ENCODE measurements around the gene CDH4.

The CDH4 gene

DNA sequence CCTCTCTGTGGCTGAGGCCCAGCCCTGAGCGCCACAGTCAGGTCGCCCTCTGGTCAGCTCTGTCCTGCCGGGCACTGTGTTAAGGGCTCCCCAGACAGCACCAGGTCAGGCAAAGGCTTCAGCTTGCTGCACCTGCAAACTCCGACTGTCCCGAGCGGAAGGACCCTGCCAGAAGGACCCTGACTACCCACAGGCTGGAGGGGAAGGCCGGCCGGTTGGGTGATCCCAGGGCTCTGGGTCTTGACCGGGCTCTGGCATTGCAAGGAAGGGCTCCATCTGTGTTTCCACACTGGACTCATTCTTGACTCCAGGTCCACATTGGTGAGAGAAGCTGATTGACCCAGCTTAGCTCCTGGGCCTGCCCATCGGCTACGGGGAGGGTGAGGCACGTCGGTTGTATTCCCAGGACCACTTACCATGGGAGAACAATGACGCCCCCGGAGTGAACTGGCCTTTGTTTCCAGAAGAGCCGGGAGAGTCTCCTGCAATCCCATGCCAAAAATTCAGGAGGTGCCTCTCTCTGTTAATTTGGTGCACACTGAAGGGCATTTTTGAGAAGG lies 583.8 kb downstream of the CDH4 start:
- DNase-seq (ENCODE audit: low spot score), result no peak
- TF ChIP-seq, protein P1, sequence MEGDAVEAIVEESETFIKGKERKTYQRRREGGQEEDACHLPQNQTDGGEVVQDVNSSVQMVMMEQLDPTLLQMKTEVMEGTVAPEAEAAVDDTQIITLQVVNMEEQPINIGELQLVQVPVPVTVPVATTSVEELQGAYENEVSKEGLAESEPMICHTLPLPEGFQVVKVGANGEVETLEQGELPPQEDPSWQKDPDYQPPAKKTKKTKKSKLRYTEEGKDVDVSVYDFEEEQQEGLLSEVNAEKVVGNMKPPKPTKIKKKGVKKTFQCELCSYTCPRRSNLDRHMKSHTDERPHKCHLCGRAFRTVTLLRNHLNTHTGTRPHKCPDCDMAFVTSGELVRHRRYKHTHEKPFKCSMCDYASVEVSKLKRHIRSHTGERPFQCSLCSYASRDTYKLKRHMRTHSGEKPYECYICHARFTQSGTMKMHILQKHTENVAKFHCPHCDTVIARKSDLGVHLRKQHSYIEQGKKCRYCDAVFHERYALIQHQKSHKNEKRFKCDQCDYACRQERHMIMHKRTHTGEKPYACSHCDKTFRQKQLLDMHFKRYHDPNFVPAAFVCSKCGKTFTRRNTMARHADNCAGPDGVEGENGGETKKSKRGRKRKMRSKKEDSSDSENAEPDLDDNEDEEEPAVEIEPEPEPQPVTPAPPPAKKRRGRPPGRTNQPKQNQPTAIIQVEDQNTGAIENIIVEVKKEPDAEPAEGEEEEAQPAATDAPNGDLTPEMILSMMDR (IDR thresholded peaks at IDR 0.05; ENCODE audit: borderline replicate concordance, control extremely low read depth, extremely low read depth, insufficient read depth, missing control alignments), result no peak
- in situ Hi-C loops (cut with MboI; ENCODE audit: low sequenced_read_pairs, unreplicated experiment), result no loop called here

DNA sequence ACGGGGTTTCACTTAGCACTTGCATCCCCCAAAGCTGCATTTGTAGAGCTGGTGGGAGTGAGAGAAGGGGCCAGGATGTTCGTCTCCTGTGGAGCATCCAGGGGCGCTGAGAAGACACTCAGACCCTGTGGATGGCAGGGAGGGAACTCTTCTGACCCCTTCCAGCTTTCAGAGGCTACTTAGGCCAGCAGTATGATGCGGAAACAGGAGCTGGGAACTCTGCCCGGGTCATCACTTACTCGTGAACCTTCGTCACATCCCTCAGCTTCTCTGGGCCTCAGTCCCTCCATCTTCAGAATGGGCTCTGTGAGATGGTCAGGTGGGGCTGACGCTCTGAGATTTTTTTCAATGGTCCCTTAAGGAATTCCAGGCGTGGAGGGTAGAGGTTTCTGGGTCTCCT lies 585.1 kb downstream of the CDH4 start:
- TF ChIP-seq, protein P1 (IDR thresholded peaks at IDR 0.05; ENCODE audit: borderline replicate concordance, control extremely low read depth, extremely low read depth, insufficient read depth, missing control alignments), result no peak
- in situ Hi-C loops (cut with MboI; ENCODE audit: low sequenced_read_pairs, unreplicated experiment), result no loop called here
- DNase-seq (ENCODE audit: low spot score), result no peak

DNA sequence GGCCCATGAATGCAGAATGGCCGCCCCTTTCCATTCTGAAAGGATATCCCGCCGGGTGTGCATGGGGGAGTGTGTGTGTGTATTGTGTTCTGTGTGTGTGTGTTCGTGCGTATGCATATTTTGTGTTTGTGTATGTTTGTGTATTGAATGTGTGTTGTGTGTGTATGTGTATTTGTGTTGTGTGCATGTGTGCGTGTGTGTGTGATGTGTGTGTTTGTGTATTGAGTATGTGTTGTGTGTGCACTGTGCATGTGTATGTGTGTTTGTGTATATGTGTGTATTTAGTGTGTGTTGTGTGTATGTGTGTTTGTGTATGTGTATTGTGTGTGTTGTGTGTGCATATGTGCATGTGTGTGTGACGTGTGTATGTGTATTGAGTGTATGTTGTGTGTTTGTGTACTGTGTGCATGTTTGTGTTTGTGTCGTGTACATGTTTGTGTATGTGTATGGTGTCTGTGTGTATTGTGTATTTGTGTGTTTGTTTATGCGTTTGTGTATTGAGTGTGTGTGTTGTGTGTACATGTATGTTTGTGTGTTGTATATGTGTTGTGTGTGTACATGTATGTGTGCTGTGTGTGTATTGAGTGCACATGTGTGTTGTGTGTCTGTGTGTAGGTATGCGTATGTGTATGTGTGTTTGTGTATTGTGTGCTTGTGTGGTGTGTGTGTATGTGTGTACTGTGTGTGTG lies 587.3 kb downstream of the CDH4 start:
- TF ChIP-seq, protein P1 (IDR thresholded peaks at IDR 0.05; ENCODE audit: borderline replicate concordance, control extremely low read depth, extremely low read depth, insufficient read depth, missing control alignments), result no peak
- in situ Hi-C loops (cut with MboI; ENCODE audit: low sequenced_read_pairs, unreplicated experiment), result no loop called here
- no peak for DNase-seq (ENCODE audit: low spot score)

DNA sequence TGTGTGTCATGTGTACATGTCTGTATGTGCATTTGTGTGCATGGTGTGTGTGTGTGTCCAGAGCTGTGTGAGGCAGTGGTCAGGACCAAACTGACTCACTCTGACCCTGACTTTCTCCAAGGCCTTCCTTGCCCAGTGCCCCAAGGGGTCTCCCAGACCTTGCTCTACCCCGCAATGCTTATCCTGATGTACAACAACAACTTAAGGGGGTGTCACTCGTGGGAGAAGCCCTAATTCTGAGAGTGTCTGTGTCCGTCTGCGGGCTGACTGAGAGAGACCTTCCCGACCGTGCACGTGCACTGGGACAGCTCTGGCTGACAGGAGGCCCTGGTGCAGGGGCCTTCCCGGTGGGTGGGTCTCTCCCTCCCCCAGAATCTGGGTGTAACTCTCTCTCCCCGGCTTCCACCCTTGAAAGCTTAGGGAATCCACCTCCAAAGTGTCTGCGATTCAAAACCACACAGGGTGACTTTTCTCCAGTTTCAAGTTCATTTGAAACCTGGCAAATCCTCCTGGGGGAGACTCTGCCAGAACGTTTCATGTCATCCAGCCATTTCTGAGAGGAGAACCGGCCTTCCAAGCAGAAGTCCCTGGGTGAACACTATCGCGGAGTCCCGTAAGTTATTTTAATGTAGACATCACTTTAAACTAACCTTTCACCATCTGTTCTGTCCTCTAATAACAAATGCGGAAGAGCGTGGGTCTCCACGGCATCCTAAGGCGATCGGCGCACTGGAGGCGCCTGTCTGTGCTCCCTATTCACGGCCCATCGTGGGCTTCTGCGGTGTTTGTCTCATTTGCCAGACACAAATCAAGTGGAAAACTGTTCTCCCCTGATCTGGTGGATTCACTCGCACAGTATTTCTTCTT lies 588.1 kb downstream of the CDH4 start:
- DNase-seq (ENCODE audit: low spot score), result no peak
- TF ChIP-seq, protein P1 (IDR thresholded peaks at IDR 0.05; ENCODE audit: borderline replicate concordance, control extremely low read depth, extremely low read depth, insufficient read depth, missing control alignments), result no peak
- in situ Hi-C loops (cut with MboI; ENCODE audit: low sequenced_read_pairs, unreplicated experiment), result no loop called here

DNA sequence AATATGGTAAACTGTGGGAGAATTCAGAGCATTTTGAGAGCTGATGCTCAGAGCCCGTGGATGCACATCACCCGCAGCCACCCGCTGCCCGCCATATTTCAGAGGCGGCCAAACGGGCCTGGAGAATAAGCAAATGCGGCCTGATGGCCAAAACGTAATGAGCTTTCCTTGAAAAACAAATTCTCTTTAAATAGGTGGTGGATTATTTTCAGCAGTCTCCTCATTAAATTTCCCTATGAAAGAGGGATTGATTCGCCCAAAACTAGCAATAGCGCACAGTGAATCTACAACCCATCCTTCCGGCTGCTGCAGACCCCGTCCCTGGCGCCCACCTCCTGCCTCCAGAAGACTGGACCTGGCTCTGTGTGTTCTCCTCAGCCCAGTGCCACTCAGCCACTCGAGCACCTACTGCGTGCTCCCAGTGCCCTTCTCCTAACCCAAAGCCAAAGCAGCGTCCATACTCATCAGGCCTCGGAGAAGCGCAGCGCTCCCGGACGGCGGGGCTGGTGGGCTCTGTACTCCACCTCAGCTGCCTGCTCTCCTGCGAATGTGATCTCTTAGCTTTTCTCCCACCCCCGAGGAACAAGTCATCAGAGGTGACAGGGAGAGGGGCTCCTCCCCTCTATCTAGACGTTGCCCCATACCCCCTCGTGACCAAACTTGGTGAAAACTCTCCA lies 588.9 kb downstream of the CDH4 start:
- DNase-seq (ENCODE audit: low spot score), result no peak
- TF ChIP-seq, protein P1 (IDR thresholded peaks at IDR 0.05; ENCODE audit: borderline replicate concordance, control extremely low read depth, extremely low read depth, insufficient read depth, missing control alignments), result no peak
- in situ Hi-C loops (cut with MboI; ENCODE audit: low sequenced_read_pairs, unreplicated experiment), result no loop called here

DNA sequence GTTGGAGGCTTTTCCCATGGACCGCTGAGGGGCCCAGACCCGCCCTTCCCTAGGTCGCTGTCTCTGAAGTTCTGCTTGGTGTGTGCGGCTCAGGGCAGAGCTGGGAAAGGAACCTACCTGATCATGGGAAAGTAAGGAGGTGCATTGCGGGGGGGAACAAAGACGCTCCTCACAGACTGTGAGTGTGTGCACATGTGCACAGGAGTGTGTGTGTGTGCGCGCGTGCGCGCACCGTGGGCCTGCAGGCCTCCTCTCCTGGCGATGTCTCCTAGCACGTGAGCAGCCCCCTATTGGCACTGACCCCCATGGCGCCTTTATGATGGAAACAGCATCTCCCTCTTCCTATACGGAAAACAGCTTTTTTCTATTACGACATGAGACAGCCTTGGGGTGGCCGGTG lies 589.5 kb downstream of the CDH4 start:
- in situ Hi-C loops (cut with MboI; ENCODE audit: low sequenced_read_pairs, unreplicated experiment), result no loop called here
- TF ChIP-seq, protein P1 (IDR thresholded peaks at IDR 0.05; ENCODE audit: borderline replicate concordance, control extremely low read depth, extremely low read depth, insufficient read depth, missing control alignments), result no peak
- DNase-seq (ENCODE audit: low spot score), result no peak
